ENCODE data around the gene PRKCA.

The PRKCA gene

GRCh38 chr17:66848496-66848895 lies 546.1 kb downstream of the PRKCA start:
- no peak for DNase-seq (ENCODE audit: low read depth)
- no peak overlapping the region for H3K4me3 ChIP-seq (ENCODE audit: low read length)
- TF ChIP-seq CTCF (conservative IDR thresholded peaks at IDR 0.05; ENCODE audit: low read length) = no peak

- no peak for TF ChIP-seq CTCF (conservative IDR thresholded peaks at IDR 0.05; ENCODE audit: low read length)
- DNase-seq (ENCODE audit: low read depth) = no peak
- H3K4me3 ChIP-seq (ENCODE audit: low read length) = no peak overlapping the region
Measured at GRCh38 chr17:66849032-66849655, 546.7 kb downstream of the PRKCA start.

GRCh38 chr17:66849851-66850580 lies 547.6 kb downstream of the PRKCA start:
- TF ChIP-seq CTCF (conservative IDR thresholded peaks at IDR 0.05; ENCODE audit: low read length) = no peak

GRCh38 chr17:66850692-66851091 lies 548.3 kb downstream of the PRKCA start:
- TF ChIP-seq CTCF (conservative IDR thresholded peaks at IDR 0.05; ENCODE audit: low read length) = no peak
- DNase-seq (ENCODE audit: low read depth) = no peak
- H3K4me3 ChIP-seq (ENCODE audit: low read length) = no peak overlapping the region

More at GRCh38 chr17:66849851-66850580, 547.6 kb downstream of the PRKCA start:
- DNase-seq (ENCODE audit: low read depth) = no peak
- no peak overlapping the region for H3K4me3 ChIP-seq (ENCODE audit: low read length)

GRCh38 chr17:66855204-66855603 lies 552.8 kb downstream of the PRKCA start:
- H3K4me3 ChIP-seq (ENCODE audit: low read length) = no peak overlapping the region
- DNase-seq (ENCODE audit: low read depth) = no peak
- peak; percentile 24; the same call in 1 of the 2 replicates for TF ChIP-seq CTCF (conservative IDR thresholded peaks at IDR 0.05; ENCODE audit: low read length)

GRCh38 chr17:66858226-66859083 lies 556.0 kb downstream of the PRKCA start:
- TF ChIP-seq CTCF (conservative IDR thresholded peaks at IDR 0.05; ENCODE audit: low read length) = no peak
- H3K4me3 ChIP-seq (ENCODE audit: low read length) = no peak overlapping the region
- no peak for DNase-seq (ENCODE audit: low read depth)
